ENCODE measurements around the gene AMN.

The AMN gene

DNA sequence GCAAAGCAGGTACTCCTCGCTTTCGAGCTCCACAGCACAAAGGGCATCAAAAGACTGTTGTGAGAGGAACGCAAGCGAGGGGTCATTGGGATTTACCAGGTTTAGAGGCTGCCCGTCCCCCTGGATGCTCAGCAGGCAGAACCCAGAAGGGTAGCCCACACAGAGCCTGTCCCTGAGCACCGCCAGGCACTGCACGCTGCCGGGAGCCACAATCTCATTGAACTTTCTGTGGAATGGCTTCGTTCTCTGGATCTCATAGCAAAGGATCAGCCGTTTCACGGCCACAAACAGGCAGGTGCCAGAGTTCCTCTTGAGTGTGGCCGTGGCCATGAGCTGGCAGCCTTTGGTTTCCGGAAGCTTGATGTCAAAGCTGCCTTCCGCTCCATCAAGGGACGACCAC is 21.5 kb downstream of the AMN start:
- DNase-seq (ENCODE audit: low read depth in 2 of 2), result no peak

DNA sequence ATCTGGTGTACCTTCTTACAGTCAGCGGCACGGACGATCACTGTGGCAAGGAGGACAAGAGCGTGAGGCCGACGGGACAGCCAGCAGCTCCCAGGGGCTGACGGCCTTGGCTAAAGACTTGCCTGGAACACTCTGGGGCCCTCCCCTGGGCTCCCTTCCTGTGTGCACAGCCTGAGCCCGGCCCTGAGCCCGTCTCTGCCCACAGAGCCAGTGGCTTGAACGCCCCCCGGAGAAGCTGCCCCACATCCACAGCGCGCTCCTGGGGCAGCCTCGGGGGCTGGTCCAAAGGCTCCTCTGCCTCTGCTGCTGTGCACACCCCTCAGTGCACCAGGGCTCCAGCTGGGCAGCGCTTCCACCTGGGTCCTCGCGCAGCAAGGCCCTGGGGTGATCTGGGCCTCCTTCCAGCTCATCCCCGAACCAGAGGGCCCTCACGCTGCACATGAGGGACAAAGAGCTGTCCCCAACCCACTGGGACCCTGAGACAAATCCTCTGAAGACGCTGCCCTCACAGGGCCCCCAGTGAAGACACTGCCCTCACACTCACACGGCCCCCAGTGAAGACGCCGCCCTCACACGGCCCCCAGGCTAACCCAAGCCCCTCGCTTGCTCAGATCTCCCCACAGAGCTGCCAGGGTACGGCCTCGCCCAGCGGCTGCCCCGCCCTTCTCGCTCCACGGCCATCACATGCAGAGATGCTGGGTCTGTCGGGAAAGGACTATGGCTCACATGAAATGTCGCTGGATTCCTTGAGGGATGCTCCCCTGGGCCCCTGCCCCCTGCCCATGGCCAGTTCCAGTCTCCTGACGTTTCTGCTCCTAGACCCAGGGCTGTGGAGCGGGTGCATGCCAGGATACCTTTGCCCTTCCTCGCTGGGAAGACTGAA is 22.2 kb downstream of the AMN start:
- DNase-seq (ENCODE audit: low read depth in 2 of 2), result no peak

DNA sequence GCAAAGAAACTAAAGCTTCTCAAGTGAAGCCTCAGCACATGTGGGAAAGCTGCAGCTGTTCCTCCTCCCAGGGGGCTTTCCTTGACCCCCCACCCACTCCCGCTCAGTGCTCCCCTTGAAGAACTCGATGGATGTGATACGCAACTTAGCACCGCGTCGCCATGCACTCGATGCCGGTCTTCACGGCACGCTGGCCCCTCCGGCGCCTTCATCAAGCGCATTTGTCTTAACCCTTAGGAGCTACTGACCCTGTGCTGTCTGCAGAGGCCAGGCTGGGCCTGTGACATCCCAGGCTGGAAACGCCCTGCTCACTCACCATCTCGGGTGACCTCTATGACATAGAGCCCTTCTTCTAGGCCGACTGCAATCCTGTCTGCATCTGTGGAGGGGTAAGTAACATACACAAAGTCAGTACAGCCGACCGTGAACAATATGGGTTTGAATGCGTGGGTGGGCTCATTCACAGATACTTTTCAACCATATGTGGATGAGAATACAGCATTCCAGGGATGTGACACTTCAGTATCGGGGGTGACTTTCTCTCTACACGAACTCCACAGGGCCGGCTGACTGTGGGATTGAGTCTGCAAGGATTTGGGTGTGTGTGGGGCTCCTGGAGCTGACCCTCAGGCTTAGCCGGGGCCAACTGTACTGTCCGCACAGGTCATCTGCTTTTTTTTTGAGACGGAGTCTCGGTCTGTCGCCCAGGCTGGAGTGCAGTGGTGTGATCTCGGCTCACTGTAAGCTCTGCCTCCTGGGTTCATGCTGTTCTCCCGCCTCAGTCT is 23.1 kb downstream of the AMN start:
- DNase-seq (ENCODE audit: low read depth in 2 of 2), result no peak

DNA sequence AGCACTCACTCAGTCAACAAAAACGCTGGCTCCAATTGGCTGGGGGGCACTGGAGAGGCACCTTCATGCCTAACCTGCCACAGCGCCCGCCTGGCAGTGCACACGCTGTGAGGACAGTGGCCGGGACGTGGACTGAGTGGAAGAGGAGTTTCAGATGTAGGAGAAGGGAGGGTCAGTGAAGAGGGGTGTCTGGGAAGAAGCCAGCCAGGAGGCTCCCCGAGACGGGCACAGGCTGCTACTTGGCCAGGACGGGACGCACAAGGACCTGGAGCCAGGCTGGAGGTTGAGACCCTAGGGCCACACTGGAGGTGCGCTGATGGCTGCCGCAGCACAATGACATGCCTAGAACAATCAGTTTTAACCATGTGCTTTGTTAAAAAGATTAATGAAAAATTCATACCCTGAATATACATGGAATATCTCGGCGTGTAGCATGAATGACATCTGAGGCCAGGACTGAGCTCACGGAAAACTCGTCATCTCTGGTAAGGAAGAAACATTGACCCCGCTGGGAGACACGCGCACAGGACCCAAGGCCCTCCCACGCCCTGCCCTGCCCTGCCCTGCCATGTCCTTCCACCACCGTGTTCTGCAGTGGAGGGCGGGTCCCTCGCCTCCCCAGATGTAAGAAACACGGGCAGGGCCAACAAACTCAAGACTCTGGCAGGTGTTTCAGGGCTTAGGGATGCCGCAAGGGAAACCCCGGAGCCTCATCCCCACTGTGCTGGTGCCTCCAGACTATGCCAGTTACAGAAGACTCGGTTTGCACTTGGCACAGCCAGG is 25.0 kb downstream of the AMN start:
- no peak for DNase-seq (ENCODE audit: low read depth in 2 of 2)

DNA sequence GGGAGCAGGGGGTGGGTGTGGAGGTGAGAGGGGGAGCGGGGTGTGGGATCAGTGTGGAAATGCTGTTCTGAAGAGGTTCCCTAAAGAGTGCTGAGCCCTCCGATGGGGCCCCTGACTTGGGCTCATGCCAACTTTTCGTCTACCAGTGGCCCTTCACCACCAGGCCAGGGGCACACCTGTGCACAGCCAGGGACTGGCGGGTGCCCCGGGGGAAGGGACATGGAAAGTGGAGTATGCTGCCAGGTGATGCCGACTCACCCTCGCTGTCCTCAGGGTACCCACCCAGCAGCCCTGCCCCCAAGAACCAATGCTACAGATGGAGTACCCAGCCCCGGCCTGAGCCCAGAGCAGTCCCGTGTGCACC is 26.2 kb downstream of the AMN start:
- no peak for DNase-seq (ENCODE audit: low read depth in 2 of 2)

DNA sequence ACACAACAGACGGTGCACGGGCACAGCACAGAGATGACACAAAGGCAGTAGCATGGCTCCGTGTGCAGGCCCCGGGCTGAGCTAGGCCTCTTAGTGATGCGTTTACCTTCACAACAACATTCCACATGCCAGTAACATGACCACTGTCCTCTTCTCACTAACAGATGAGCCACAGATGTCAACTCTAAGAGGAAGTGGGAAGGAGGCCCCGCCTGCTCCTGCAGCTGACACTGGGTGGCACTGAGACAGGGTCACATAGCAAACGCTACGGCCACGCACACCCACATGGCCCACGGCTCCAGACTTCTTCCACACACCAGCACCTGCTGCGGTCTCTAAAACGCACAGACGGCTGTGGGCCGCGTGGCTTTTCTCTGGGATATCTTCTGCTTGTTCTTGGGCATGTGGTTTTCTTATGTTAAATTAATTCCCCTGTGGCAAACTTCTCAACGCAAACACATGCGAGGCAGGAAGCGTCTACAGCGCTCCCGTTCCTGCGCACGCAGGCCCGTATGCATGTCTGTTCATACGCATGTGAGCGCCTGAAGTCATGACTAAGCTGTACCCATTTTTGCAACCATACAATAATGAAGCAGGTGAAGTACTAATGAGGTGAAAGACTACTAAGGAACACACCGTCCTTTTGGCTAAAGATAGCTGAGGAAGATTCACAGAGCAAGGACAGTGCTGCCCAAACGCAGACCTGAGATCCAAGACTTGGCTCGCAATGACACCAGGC is 26.8 kb downstream of the AMN start:
- no peak for DNase-seq (ENCODE audit: low read depth in 2 of 2)

DNA sequence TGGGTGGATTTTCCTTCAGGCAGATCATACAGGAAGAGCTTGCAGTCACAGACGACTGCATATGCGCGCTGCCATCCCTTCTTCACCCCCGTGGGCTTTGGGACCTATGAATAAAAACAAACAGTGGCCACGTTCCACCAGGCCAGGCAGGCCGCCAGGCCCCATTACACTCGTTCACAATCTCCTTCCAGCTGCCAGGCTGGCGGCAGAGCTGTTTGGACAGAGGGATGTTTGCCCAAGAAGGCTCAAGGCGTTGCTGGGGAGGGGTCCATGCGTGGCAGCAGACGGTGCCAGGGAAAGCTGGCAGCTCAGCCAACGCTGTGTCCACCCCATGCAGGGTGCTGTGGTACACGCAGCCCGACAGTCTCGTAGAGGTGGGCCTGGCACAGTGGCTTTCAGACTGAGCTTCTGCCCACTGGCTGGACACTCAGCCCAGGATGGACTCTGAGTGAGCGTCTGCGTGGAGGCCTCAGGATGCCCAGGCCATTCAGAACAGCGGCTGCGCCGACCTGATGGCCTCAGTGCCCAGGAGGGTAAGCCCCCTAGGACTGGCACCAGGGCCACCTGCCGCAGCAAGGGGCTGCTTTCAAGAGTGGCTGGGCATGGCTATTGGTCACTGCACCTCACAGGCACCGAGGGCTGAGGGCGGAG is 27.5 kb downstream of the AMN start:
- DNase-seq (ENCODE audit: low read depth in 2 of 2), result no peak

DNA sequence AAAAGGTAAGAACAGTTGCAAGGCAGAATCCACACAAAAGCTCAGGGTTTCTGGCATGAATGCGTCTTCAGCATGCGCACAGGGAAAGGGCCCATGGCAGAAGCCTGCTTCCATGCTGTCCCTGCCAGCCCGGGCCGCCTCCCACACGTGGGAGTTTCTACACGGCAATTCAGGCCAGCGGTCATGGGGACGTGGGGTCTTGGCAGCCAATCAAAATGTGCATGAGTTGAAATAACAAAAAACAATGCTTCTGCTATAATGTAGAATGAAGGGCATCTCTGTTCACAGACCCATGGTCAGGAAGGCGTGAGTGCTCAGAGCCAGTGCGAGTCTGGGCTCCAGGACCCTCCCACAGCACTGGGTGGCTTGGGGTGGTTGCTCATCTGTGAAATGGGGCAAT is 28.6 kb downstream of the AMN start:
- no peak for DNase-seq (ENCODE audit: low read depth in 2 of 2)

DNA sequence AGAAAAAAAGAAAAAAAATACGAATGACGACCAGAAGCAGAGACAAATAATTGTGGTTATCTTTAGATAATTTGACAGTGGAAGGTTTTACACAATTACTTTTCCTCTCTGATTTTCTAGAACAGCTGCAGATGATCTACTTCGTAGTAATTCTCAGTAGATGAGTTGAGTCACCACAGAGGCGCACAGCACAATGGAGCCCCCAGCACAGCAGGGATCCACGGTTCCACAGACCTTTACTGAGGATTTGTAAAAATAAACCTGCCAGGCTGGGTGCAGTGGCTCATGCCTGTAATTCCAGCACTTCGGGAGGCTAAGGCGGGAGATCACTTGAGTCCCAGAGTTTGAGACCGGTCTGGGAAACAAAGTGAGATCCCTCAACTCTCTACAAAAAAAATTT is 29.3 kb downstream of the AMN start:
- DNase-seq (ENCODE audit: low read depth in 2 of 2), result no peak

DNA sequence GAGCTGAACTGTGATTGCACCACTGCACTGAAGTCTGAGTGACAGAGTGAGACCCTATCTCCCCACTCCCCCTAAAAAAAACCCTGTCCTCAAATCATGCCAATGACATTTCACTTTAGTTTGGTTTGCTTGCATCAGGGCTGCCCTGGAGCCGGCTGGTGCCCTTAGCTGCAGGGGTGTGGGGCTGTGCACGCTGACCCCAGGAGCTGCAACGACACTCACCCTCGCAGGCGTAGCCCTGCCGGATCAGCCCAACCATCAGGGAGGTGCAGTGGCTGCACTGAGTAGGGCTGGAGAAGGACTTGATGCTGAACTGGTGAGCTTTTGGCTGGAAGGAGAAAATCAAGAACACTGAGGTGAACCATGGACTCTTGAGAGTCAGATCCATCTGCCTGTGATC is 29.8 kb downstream of the AMN start:
- no peak for DNase-seq (ENCODE audit: low read depth in 2 of 2)

DNA sequence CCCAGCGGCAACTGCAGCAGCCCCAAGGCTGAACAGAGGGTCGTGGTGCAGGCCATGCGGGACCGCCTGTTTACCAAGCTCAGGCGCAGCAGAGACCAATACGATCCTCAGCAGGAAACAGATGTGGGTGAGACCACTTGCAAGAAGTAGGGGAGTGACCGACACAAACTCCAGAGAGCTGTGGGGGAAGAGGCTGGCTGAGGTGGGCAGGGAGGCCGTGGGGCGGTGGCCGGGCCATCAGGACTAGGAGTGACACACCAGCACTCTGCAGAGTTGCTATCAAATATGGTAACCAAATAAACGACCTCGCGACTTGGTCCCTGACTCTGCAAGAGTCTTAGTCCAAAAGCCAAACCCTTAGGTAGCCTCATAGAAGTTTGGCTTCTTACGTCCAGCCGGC is 30.6 kb downstream of the AMN start:
- DNase-seq (ENCODE audit: low read depth in 2 of 2), result no peak

DNA sequence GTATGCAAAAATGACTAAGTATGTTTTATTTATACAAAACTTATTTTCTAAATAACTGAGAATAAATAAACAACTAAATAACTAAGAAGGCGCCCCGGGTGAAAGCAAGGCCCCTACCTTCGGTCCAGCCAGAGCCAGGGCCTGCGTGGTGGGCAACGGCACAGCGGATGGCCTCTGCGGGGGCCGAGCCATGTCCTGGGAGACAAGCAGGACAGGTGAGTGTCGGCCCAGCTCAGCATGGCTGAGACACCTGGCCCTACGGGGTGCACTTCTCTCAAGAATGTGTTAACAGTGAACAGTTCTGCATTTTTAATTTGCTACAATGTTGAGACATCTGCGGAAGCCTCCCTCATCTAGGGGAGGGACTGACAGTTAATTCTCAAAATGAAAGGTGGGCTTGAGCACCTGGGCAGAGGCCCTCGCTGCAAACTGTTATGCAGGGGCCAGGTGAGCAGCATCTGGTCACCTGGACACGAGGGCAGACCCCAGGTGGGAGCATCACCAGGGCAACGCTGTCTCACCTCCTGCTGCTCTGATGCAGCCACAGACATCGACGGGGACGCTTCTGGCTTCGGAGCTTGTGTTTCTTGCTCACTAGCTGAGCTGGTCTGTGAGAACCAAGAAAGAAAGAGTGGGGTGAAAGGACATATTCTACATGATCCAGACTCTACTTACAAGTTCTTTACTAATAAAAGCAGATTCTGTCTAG is 31.8 kb downstream of the AMN start:
- no peak for DNase-seq (ENCODE audit: low read depth in 2 of 2)

DNA sequence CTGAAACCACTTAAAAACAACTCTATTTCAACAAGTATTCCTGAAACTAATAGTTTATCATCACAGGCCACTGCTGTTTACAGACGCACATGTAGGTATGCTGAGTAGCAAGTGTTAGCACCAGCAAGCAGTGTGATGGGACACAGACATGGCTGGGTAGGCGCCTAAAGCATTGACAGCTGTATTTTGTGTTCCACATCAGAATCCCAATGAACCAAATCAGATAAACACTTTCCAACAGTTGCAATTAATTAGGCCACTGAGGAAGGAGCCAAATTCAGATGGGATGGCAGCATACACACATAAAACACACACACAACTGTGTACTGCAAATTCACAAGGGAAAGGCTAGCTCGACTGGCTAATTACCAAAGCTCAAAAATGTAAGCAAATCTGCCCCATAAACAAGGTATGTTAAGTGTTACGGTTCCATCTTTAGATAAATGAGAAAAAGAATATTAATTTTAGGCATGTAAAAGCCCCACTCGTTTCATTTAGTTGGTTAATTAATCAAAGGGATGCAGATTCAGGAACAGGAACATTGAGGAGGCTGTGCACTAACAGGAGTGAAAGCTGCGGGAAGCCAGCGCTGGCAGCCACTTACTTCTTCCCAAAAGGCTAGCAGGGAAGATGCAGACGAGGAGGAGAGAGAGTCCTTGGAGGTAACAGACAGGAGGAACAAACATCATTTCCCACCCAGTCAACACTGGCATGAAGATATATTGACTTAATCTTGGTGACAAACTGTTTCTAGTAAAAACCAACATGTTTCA is 33.4 kb downstream of the AMN start:
- no peak for DNase-seq (ENCODE audit: low read depth in 2 of 2)

DNA sequence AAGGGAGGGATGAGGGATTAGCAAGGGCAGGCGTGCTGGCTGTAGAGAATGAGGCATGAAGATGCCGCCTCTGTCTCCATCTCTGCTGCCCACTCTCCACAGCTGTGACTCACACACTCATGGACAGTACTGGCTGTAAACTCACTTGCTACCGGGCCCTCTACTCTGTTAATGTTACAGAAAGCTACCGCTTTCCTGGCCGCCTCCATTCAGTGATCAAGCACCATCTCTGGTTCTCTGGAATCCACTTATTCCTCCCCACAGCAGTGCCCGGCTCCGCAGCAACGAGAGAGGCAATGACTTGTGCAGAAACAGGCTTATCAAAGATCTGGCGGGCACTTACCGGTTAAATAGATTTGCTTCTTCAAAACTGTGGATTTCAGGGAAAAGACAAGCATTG is 34.8 kb downstream of the AMN start:
- no peak for DNase-seq (ENCODE audit: low read depth in 2 of 2)

DNA sequence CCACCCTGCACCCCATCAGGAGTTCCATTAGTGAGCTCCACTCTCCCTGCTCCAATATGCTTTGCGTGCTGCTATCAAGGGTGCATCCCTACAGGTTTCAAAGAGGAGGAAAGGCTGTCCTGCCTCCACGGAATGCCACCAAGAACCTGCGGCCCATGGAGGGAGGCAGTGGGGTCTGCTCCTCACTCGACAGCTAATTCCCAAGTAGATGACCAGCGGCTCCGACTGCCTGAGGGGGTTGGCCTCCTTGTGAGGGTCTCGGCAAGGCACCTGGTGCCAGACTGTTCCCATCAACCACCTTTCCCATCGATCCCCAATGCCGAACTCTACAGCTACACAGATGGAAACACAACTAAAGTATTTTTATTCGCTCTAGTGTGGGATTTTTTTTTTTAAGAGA is 36.0 kb downstream of the AMN start:
- DNase-seq (ENCODE audit: low read depth in 2 of 2), result no peak

DNA sequence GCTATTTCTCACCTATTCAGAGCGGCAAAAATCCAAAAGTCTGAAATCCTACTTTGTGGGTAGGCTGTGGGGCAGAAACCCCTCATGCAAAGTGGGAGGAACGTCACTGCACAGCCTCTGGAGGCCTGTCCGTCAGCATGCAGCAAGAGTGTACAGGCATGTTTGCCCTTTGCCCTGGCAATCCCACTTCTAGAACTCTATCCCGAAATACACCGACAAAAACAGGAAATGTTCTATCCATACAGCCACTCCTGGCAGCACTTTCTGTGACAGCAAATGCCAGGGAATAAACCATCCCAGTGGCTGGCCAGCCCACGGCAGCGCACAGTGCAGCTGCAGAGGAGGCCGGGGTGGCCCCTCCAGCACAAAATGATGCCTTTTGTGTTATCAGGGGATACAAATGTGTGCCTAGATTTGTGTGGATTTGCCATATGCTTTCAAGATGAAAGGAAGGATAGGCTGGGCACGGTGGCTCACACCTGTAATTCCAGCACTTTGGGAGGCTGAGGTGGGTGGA is 39.7 kb downstream of the AMN start:
- no peak for DNase-seq (ENCODE audit: low read depth in 2 of 2)

DNA sequence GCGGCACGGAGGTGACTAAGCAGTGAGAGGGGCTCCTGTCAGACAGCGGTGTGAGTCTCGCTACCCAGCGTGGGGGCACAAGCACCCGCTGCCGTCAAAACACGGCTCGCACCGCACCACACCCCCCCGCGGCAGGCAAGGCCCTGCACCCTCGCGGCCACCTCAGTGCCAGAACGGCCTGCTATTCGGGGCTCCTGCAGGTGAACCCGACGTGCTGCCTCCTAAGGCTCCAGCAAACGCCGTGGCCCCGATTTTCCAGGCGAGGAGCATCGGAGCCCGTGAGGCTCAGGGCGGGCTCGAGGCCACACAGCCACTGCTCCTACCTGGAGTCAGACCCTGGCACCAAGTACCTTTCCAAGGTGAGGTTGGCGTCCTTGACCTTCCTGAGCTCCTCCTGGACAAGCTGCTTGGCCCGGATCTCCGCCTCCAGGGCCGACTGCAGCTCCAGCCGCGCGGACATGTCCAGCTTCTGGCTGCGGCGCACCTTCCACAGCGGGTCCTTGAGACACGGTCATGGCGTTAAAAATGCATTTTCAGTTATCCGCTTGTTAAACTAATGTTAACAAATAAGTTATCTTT is 41.8 kb downstream of the AMN start:
- DNase-seq (ENCODE audit: low read depth in 2 of 2), result no peak

DNA sequence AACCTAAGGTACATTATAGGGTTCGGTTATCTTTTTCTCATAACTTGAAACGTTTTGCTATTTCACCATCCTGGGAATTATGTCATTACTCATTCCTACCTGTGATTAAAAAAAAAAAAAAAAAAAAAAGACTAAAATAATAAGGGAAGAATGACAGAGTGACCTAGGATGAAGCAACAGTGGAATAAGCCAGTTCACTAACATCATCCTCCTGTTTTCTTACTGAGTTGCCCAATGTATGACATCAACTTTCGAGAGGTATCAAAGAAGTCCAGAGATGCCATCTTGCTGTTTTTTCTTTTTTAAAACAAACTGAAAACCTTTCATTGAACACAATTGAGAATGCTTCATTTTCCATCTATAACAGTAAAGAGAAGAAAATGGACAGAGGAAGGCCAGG is 42.8 kb downstream of the AMN start:
- no peak for DNase-seq (ENCODE audit: low read depth in 2 of 2)

DNA sequence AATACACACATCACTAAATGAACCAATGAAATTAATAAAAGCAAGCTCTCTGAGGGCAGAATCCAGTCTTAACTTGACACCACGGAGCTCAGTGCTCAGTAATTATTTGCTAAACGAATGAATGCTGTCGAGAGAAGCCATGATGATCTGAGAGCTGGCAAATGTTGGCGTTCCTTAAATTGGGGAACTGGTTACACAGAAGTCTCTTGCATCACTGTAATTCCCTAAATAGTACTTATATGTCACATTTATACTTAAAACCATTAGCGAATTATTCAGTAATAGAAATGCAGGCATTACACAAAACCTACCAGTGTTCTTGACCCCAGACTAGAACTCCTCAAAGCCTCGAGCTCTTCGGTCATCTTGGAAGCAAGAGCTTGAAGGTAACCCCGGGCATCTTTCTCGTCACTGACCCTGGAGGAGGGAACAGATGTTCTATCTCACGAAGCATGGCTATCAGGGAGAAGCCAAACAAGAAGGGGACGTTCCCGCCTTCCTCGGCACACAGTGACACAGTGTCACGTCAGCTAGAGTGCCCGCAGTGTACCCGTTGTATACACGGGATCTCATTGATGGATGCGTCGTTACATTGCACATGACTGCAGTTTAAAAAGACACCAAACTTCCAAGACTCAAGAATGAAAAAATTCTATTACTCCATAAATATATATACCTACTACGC is 43.6 kb downstream of the AMN start:
- no peak for DNase-seq (ENCODE audit: low read depth in 2 of 2)
